Measurements from ENCODE around the gene NAT9.

The NAT9 gene

GRCh38 chr17:74818291-74818938 lies 42.3 kb upstream of the NAT9 start:
- no peak overlapping the region for H3K27ac ChIP-seq
- TF ChIP-seq CTCF (conservative IDR thresholded peaks at IDR 0.05) (no peak), ZFX (IDR thresholded peaks at IDR 0.05) (no peak)

- TF ChIP-seq ZFX (IDR thresholded peaks at IDR 0.05) (no peak), CTCF (conservative IDR thresholded peaks at IDR 0.05) (no peak)
- H3K27ac ChIP-seq: no peak overlapping the region
Measured at GRCh38 chr17:74816905-74817620, 40.9 kb upstream of the NAT9 start.

- no peak overlapping the region for H3K27ac ChIP-seq
- TF ChIP-seq CTCF (conservative IDR thresholded peaks at IDR 0.05): no peak
- TF ChIP-seq ZFX (IDR thresholded peaks at IDR 0.05): no peak
Measured at GRCh38 chr17:74815550-74816370, 39.6 kb upstream of the NAT9 start.

- no peak overlapping the region for H3K27ac ChIP-seq
- no peak for TF ChIP-seq CTCF (conservative IDR thresholded peaks at IDR 0.05)
- TF ChIP-seq ZFX (IDR thresholded peaks at IDR 0.05): no peak
Measured at GRCh38 chr17:74815067-74815466, 38.9 kb upstream of the NAT9 start.

- no peak overlapping the region for H3K27ac ChIP-seq
- TF ChIP-seq CTCF (conservative IDR thresholded peaks at IDR 0.05) (no peak), ZFX (IDR thresholded peaks at IDR 0.05) (no peak)
Measured at GRCh38 chr17:74814453-74814852, 38.3 kb upstream of the NAT9 start.

GRCh38 chr17:74812109-74813009 lies 36.2 kb upstream of the NAT9 start:
- H3K27ac ChIP-seq: no peak overlapping the region
- no peak for TF ChIP-seq ZFX (IDR thresholded peaks at IDR 0.05)
- no peak for TF ChIP-seq CTCF (conservative IDR thresholded peaks at IDR 0.05)
